ENCODE data around the gene GNG11. TPM values are rescaled to one million over a fixed set of nuclear protein-coding genes. Genes with fewer than 3 reads are reported as not detected.

Gene GNG11
- total RNA-seq, 1 donor from 2014 or later: 0.86 TPM

- Mint-ChIP-seq H3K4me3 (no peak overlapping the region), H3K36me3 (no peaks in the 10 kb centered on the region), H3K4me1 (peaks cover 17% of the 10 kb centered on the region), H3K27ac (no peak overlapping the region), H3K27me3 (ENCODE audit: insufficient read depth, low read depth) (no peaks in the 10 kb centered on the region), H3K9me3 (no peaks in the 10 kb centered on the region)
- Histone ChIP-seq H3K79me2 (ENCODE audit: low read depth) (no peaks in the 10 kb centered on the region), H3K4me2 (no peak overlapping the region), H3K27ac (no peak overlapping the region), H3K4me3 (no peak overlapping the region), H3F3A (ENCODE audit: low read depth) (no peaks in the 10 kb centered on the region), H3K9ac (no peak overlapping the region), H3K36me3 (no peaks in the 10 kb centered on the region), H4K20me1 (ENCODE audit: low read depth) (no peaks in the 10 kb centered on the region), H3K9me3 (ENCODE audit: low read depth) (no peaks in the 10 kb centered on the region), H3K27me3 (no peaks in the 10 kb centered on the region), H3K4me1 (no peaks in the 10 kb centered on the region), H2AFZ (replicated peaks) (no peak overlapping the region)
- DNase-seq (ENCODE audit: low spot score): no peak
- no peak for TF ChIP-seq EZH2 (IDR thresholded peaks at IDR 0.05)
- TF ChIP-seq EZH2phosphoT487 (IDR thresholded peaks at IDR 0.05): no peak
- TF ChIP-seq, protein P1, sequence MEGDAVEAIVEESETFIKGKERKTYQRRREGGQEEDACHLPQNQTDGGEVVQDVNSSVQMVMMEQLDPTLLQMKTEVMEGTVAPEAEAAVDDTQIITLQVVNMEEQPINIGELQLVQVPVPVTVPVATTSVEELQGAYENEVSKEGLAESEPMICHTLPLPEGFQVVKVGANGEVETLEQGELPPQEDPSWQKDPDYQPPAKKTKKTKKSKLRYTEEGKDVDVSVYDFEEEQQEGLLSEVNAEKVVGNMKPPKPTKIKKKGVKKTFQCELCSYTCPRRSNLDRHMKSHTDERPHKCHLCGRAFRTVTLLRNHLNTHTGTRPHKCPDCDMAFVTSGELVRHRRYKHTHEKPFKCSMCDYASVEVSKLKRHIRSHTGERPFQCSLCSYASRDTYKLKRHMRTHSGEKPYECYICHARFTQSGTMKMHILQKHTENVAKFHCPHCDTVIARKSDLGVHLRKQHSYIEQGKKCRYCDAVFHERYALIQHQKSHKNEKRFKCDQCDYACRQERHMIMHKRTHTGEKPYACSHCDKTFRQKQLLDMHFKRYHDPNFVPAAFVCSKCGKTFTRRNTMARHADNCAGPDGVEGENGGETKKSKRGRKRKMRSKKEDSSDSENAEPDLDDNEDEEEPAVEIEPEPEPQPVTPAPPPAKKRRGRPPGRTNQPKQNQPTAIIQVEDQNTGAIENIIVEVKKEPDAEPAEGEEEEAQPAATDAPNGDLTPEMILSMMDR (IDR thresholded peaks at IDR 0.05): no peak
These were observed 33.8 kb downstream of the GNG11 start for GRCh38 chr7:93955304-93955703.

GRCh38 chr7:93957767-93958166, 36.2 kb downstream of the GNG11 start:
- H3K4me3 Mint-ChIP-seq: no peak overlapping the region
- Histone ChIP-seq H3K4me2 (no peak overlapping the region), H2AFZ (replicated peaks) (no peak overlapping the region), H4K20me1 (ENCODE audit: low read depth) (no peaks in the 10 kb centered on the region), H3K79me2 (ENCODE audit: low read depth) (no peaks in the 10 kb centered on the region), H3K36me3 (no peaks in the 10 kb centered on the region), H3F3A (ENCODE audit: low read depth) (no peaks in the 10 kb centered on the region), H3K27ac (no peak overlapping the region), H3K4me1 (no peaks in the 10 kb centered on the region), H3K9ac (no peak overlapping the region), H3K4me3 (no peak overlapping the region), H3K9me3 (ENCODE audit: low read depth) (no peaks in the 10 kb centered on the region), H3K27me3 (no peaks in the 10 kb centered on the region)
- no peak for DNase-seq (ENCODE audit: low spot score)
- H3K4me1 Mint-ChIP-seq: peaks cover 17% of the 10 kb centered on the region
- no peaks in the 10 kb centered on the region for H3K27me3 Mint-ChIP-seq (ENCODE audit: insufficient read depth, low read depth)
- no peak for TF ChIP-seq EZH2phosphoT487 (IDR thresholded peaks at IDR 0.05)
- TF ChIP-seq, protein P1 (IDR thresholded peaks at IDR 0.05): no peak
- no peak for TF ChIP-seq EZH2 (IDR thresholded peaks at IDR 0.05)
- no peak overlapping the region for H3K27ac Mint-ChIP-seq
- no peaks in the 10 kb centered on the region for H3K9me3 Mint-ChIP-seq
- H3K36me3 Mint-ChIP-seq: no peaks in the 10 kb centered on the region

DNA sequence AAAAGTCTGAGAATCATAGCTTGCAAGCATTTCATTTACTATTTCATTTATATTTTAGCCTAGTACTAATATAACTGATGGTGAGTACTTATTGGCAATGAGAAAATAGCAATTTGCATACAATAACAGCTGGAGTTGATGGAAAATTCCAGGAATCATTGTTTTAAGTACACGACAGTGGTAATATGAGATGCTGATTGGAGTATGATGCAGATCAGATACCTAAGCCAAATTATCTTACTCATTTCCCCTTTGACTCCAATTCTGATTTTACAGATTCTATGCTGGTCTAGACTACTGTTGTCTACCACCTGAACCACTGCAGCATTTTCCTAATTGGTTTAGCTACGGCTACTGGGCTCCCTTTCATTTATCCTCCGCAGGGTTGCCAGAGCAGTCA, 36.7 kb downstream of the GNG11 start:
- Mint-ChIP-seq H3K36me3 (no peaks in the 10 kb centered on the region), H3K27ac (no peak overlapping the region), H3K4me1 (peaks cover 17% of the 10 kb centered on the region), H3K27me3 (ENCODE audit: insufficient read depth, low read depth) (no peaks in the 10 kb centered on the region), H3K4me3 (no peak overlapping the region), H3K9me3 (no peaks in the 10 kb centered on the region)
- H3K9me3 ChIP-seq (ENCODE audit: low read depth): no peaks in the 10 kb centered on the region
- H3K27me3 ChIP-seq: no peaks in the 10 kb centered on the region
- H3K79me2 ChIP-seq (ENCODE audit: low read depth): no peaks in the 10 kb centered on the region
- no peaks in the 10 kb centered on the region for H3F3A ChIP-seq (ENCODE audit: low read depth)
- H3K27ac ChIP-seq: no peak overlapping the region
- H2AFZ ChIP-seq (replicated peaks): no peak overlapping the region
- no peak for DNase-seq (ENCODE audit: low spot score)
- H3K36me3 ChIP-seq: no peaks in the 10 kb centered on the region
- TF ChIP-seq, protein P1 (IDR thresholded peaks at IDR 0.05): no peak
- TF ChIP-seq EZH2phosphoT487 (IDR thresholded peaks at IDR 0.05): no peak
- no peak for TF ChIP-seq EZH2 (IDR thresholded peaks at IDR 0.05)
- H3K4me1 ChIP-seq: no peaks in the 10 kb centered on the region
- H3K9ac ChIP-seq: no peak overlapping the region
- no peak overlapping the region for H3K4me3 ChIP-seq
- no peak overlapping the region for H3K4me2 ChIP-seq
- H4K20me1 ChIP-seq (ENCODE audit: low read depth): no peaks in the 10 kb centered on the region

All from neural progenitor cell (in vitro differentiated cells).